ENCODE results near the gene UCP2. TPM values are rescaled to one million over a fixed set of nuclear protein-coding genes. Genes with fewer than 3 reads are reported as not detected.

UCP2 gene
- total RNA-seq, 1 experiment from 2014 or later, result 54.0 TPM

GRCh38 chr11:73950869-73951710 lies 31.6 kb downstream of the UCP2 start, which contains the start of gene DNAJB13 (continued):
- no peak for TF ChIP-seq CDX4 (CRISPR knock-in tag; IDR thresholded peaks at IDR 0.05; ENCODE audit: borderline replicate concordance)

GRCh38 chr11:73949912-73950311 lies 32.7 kb downstream of the UCP2 start:
- no peak for DNase-seq (ENCODE audit: low spot score)
- POLR2A ChIA-PET, result no interaction called here
- peaks cover 3% of the 10 kb centered on the region; the same call in 1 of the 2 replicates for H3K36me3 Mint-ChIP-seq
- H3K4me3 Mint-ChIP-seq, result no peak overlapping the region
- no peaks in the 10 kb centered on the region for H3K4me1 Mint-ChIP-seq
- ATAC-seq, result no peak
- no peak overlapping the region for H3K27ac Mint-ChIP-seq
- TF ChIP-seq ZNF138 (CRISPR knock-in tag; conservative IDR thresholded peaks at IDR 0.05) (no peak), TCF7 (CRISPR knock-in tag; IDR thresholded peaks at IDR 0.05; ENCODE audit: low read depth) (no peak), ELF4 (CRISPR knock-in tag; IDR thresholded peaks at IDR 0.05; ENCODE audit: low read depth) (no peak), AFF4 (CRISPR knock-in tag; IDR thresholded peaks at IDR 0.05; ENCODE audit: borderline replicate concordance) (no peak), IRF1 (CRISPR knock-in tag; IDR thresholded peaks at IDR 0.05) (no peak), HMGA2 (CRISPR knock-in tag; IDR thresholded peaks at IDR 0.05) (no peak), GTF2I (CRISPR knock-in tag; conservative IDR thresholded peaks at IDR 0.05) (no peak), NFYB (CRISPR knock-in tag; conservative IDR thresholded peaks at IDR 0.05; ENCODE audit: low read depth) (no peak), FOXP4 (CRISPR knock-in tag; IDR thresholded peaks at IDR 0.05) (no peak), ZNF121 (CRISPR knock-in tag; IDR thresholded peaks at IDR 0.05) (no peak), ZNF281 (CRISPR knock-in tag; IDR thresholded peaks at IDR 0.05) (no peak), ATF1 (CRISPR knock-in tag; IDR thresholded peaks at IDR 0.05) (no peak), ZNF263 (CRISPR knock-in tag; IDR thresholded peaks at IDR 0.05; ENCODE audit: low read depth) (no peak), ZNF416 (CRISPR knock-in tag; IDR thresholded peaks at IDR 0.05) (no peak)
- H3K9me3 Mint-ChIP-seq, result peaks cover 15% of the 10 kb centered on the region
- CTCF ChIA-PET, result no interaction called here
- H3K27me3 Mint-ChIP-seq (ENCODE audit: low read depth), result no peaks in the 10 kb centered on the region; the same call in 1 of the 2 replicates

Measured in WTC11 (cell line).